NCI-H1417 treated with DMSO at 0.1 percent for 48 hours (cell line): ENCODE results near the gene LINGO1.

ENCODE experiments used
- DNase-seq: peaks from one replicate; lab custom pipeline; 2025; lab: John Stamatoyannopoulos, UW

Gene LINGO1

DNA sequence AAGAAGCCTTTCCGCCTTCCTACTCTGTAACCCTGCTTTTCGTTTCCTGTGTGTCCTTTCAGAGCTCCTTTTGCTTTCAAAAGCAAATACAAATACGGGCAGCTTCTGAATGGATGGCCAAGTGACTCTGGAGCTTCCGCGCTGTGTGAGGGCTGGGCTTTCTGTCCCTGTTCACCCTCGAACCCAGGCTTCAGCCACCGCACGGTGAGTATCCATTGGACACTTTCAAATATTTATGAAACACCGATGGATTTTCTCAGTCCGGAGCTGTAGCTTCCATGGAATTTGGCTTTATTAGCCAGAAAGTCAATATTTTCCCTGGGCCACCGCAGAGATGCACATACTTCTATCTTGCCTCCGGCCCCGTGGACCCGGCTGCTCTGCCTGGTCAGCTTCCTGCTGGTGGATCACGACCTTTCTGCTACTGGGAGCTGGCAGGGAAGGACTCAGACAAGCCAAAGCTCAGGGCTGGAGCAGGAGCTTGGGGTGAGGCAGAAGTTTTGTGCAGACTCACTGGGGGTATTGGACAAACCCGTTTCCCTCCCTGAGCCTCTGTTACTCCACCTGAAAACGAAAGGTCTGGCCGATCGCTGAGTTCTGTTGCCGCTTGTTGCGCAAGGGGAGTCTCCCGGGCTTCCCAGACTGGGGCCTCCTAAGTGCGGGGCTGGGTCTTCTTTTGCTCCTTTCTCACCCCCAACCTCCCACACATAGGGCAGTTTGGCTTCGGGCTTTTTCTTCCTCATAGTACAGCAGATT lies 63.6 kb downstream of the LINGO1 start:
- no peak for DNase-seq

DNA sequence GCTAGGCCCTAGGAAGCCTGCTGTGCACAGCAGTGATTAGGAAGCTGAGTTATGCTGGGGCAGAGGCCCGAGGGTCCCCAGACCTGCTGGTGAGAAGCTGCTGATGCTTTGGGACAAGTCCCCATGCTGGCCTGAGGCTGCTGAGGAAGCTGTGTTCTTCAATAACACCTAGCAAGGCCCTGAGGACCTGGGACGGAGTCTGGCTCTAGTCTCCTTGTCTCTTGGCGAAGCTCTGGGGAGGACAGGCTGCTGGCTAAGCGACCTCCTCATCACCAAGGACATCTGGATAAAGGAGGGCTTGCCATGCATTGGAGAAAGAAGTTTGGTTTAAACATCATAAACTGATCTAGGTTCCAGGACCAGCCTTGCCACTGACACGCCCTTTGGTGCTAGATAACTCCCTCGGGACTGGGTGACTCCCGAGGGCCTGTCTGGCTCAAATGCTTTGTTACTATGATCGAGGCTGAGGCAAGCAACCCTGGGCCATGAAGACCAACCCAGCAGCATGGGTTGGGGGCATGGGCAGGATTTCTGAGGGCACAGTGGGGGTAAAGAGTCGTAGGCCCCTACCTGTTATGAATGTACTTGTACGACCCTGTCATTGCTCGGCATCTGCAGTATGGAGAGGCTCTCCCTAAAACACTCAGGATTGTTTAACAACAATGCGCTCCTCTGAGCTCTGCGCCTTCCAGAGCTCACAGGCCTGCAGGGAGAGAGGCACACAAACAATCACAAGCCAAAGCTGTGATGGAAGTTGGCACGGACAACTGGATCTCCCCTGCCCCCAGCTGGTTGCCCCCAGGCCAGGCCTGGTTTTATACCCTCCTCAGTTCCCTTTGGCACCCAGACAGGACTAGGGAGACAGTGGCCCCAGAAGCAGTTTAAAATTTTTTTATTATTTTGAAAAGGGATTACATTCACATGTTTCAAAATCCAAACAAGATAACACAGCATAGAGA lies 64.4 kb downstream of the LINGO1 start:
- no peak for DNase-seq

DNA sequence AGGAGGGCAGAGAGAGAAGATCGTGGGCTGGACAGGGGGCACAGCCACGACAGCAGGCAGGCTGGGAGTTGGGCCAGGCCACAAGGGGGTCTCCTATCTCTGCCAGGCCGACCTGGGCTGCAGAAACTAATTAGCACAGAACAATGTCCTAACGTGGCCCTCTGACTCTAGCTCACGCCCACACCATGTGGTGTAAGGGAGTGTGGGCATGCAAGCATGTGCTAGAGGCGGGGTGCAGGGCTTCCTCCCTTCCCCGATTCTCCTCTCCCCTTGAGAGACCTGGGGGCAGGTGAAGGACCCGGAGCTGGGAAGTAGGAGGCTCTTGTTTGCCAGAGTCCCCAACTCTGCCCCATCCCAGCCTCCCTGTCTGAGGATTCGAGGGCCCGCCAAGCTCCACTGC lies 65.5 kb downstream of the LINGO1 start:
- DNase-seq: no peak

DNA sequence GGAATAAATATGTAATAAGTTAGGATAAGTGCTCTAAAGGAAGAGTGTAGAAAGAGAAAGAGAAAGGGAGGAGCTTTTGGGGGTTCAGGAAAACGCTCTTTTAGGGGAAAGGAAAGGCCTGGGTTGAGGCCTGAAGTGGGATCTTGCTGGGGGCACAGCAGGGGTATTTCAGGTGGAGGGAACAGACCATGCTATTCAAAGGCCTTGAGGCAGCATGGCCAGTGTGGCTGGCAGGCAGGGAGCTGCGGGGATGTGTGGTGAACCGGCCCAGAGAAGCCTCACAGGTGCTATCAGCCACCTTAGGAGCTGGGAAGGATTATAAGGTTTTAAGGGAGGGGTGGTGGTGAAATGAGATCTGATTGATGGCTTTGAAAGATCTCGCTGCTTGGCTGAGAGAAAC lies 66.6 kb downstream of the LINGO1 start:
- no peak for DNase-seq

DNA sequence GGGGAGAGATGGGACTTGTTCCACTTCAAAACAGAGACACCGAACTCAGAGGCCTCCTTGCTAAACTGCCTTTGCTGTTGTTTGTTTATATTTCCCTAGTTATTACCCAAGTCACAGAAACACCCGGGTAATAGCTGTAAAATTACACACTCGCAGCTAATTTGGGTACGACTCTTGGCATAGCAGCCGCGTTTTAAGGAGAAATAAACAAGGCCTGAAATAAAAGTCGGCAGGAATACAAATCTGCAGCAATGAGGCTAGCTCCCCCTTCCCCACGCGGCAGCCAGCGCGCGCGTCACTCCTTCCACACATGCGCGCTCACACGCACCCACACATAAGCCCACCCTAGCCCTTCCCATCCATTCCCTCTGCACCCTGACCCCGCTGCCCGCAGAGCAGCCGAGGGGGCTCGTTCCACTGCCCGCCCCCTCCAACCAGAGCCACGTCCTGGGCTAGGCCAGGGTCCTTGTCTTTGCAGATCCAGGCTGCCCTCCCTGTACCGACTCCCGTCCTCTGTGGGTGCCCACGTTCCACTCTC lies 67.3 kb downstream of the LINGO1 start:
- DNase-seq: no peak

DNA sequence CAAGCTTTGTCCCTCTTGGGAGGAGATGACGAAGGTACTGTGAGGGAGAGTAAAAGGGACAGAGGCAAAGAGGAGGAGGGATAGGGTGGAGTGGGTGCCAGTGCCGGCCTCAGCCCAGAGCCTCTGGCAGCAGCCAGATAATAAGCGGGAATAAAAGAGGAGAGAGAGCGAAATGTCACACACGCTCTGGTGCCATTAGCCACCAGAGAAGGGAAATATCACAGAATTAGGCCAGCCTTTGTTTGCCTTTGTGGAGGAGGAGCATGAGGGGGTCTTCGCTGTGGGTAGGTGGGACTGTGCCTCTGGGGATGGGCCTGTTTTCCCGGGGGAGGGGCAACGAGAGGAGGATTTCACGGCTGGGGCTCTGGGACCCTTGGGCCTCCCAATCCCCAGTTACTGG lies 67.8 kb downstream of the LINGO1 start:
- no peak for DNase-seq

DNA sequence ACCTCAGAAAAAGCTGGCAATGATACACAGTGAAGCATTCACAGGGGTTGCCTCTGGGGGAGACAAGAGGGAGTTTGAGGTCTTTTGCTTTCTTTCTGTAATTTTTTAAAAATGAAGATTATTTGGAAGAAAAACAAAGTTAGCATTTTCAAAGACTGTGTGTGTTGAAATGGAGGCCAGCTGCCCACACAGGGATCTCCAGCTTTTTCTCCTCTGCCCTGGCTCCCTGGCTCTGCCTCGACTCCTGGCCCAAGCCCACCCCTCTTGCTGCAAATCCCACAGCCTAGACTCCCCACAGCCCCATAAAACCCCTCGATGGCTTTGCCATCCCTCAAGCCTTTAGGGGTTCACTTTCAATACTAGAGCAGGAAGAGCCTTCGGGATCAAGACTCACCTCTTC lies 68.4 kb downstream of the LINGO1 start:
- no peak for DNase-seq

DNA sequence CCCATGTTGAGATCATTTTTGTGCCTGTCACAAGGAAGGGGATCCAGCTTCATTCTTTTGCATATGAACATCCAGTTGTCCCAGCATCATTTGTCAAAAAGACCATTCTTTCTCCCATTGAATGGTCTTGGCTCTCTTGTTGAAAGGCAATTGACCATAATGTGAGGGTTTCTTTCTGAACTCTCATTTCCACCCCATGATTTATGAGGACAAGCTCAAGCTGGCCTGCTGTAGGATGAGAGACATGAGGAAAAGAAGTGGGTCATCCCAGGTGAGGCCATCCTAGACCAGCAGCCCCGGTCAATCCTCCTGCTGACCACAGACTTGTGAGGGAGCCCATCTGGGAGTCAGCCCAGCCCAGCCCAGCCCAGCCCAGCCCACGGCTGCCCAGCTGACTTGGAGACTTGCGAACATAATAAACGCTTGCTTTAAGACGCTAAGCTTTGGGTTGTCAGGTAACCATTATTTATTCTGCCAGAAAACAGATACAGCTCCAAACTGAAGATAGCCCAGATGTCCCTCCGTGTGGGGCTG lies 69.0 kb downstream of the LINGO1 start:
- DNase-seq: no peak
